ENCODE data around the gene TTLL12.

The TTLL12 gene

GRCh38 chr22:43225609-43226008 is 38.7 kb upstream of the TTLL12 start:
- H3K79me2 ChIP-seq (ENCODE audit: insufficient read depth, low read length) = no peaks in the 10 kb centered on the region
- TF ChIP-seq, protein P1, sequence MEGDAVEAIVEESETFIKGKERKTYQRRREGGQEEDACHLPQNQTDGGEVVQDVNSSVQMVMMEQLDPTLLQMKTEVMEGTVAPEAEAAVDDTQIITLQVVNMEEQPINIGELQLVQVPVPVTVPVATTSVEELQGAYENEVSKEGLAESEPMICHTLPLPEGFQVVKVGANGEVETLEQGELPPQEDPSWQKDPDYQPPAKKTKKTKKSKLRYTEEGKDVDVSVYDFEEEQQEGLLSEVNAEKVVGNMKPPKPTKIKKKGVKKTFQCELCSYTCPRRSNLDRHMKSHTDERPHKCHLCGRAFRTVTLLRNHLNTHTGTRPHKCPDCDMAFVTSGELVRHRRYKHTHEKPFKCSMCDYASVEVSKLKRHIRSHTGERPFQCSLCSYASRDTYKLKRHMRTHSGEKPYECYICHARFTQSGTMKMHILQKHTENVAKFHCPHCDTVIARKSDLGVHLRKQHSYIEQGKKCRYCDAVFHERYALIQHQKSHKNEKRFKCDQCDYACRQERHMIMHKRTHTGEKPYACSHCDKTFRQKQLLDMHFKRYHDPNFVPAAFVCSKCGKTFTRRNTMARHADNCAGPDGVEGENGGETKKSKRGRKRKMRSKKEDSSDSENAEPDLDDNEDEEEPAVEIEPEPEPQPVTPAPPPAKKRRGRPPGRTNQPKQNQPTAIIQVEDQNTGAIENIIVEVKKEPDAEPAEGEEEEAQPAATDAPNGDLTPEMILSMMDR (IDR thresholded peaks at IDR 0.05; ENCODE audit: low read length) = no peak
- no peak for TF ChIP-seq EZH2 (IDR thresholded peaks at IDR 0.05; ENCODE audit: borderline replicate concordance, low read length)
- no peaks in the 10 kb centered on the region for H4K20me1 ChIP-seq (ENCODE audit: insufficient read depth, low read length)
- no peaks in the 10 kb centered on the region for H3F3A ChIP-seq (ENCODE audit: insufficient read depth, low read length)
- H3K9ac ChIP-seq (ENCODE audit: low read length) = no peak overlapping the region
- H3K4me1 ChIP-seq (ENCODE audit: insufficient read depth, low read length, severe bottlenecking) = no peaks in the 10 kb centered on the region
- H3K27ac ChIP-seq (ENCODE audit: low read depth, low read length, poor library complexity, severe bottlenecking) = no peak overlapping the region
- no peaks in the 10 kb centered on the region for H3K9me3 ChIP-seq (ENCODE audit: low read length)
- no peak overlapping the region for H2AFZ ChIP-seq (ENCODE audit: low read length)
- no peaks in the 10 kb centered on the region for H3K9me2 ChIP-seq (ENCODE audit: low read depth, low read length)
- H3K36me3 ChIP-seq (ENCODE audit: insufficient read depth, low read length) = no peaks in the 10 kb centered on the region
- H3K4me2 ChIP-seq (ENCODE audit: low read length) = no peak overlapping the region
- H3K27me3 ChIP-seq (ENCODE audit: insufficient read depth, low read length) = peaks cover 9% of the 10 kb centered on the region; the same call in 1 of the 2 replicates
- no peak overlapping the region for H3K4me3 ChIP-seq (ENCODE audit: low read depth, low read length, poor library complexity, severe bottlenecking)

- Histone ChIP-seq H3K79me2 (ENCODE audit: insufficient read depth, low read length) (no peaks in the 10 kb centered on the region), H3K27me3 (ENCODE audit: insufficient read depth, low read length) (peaks cover 4% of the 10 kb centered on the region; the same call in 1 of the 2 replicates), H3K4me2 (ENCODE audit: low read length) (no peak overlapping the region), H2AFZ (ENCODE audit: low read length) (no peak overlapping the region), H3K4me3 (ENCODE audit: low read depth, low read length, poor library complexity, severe bottlenecking) (no peak overlapping the region), H3K9me3 (ENCODE audit: low read length) (no peaks in the 10 kb centered on the region), H3K36me3 (ENCODE audit: insufficient read depth, low read length) (no peaks in the 10 kb centered on the region), H3K9ac (ENCODE audit: low read length) (no peak overlapping the region), H3K27ac (ENCODE audit: low read depth, low read length, poor library complexity, severe bottlenecking) (no peak overlapping the region), H3F3A (ENCODE audit: insufficient read depth, low read length) (no peaks in the 10 kb centered on the region), H3K9me2 (ENCODE audit: low read depth, low read length) (no peaks in the 10 kb centered on the region), H3K4me1 (ENCODE audit: insufficient read depth, low read length, severe bottlenecking) (no peaks in the 10 kb centered on the region), H4K20me1 (ENCODE audit: insufficient read depth, low read length) (no peaks in the 10 kb centered on the region)
- TF ChIP-seq, protein P1 (IDR thresholded peaks at IDR 0.05; ENCODE audit: low read length) = no peak
- TF ChIP-seq EZH2 (IDR thresholded peaks at IDR 0.05; ENCODE audit: borderline replicate concordance, low read length) = no peak
Measured at GRCh38 chr22:43222987-43223386, 36.1 kb upstream of the TTLL12 start.

DNA sequence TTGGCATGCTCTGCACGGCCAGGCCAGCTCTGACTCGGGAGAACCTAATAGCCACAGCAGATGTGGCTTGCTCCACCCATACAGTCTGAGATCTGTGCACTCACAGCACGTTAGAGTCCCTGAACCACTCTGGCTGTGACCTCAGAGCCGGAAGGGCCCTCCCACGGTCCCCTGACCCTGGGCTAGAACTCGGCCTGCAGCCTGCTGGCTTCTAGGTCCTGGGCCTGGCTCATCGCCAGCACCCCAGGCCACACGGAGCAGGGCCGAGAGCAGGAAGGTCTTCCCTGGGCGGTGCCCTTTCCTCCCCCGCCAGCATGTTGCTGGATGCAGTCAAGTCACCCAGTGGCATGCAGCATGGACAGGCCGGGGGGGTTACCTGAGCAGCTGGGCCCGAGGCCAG is 35.3 kb upstream of the TTLL12 start:
- Histone ChIP-seq H3K36me3 (ENCODE audit: insufficient read depth, low read length) (no peaks in the 10 kb centered on the region), H3K9me2 (ENCODE audit: low read depth, low read length) (no peaks in the 10 kb centered on the region), H3K9me3 (ENCODE audit: low read length) (no peaks in the 10 kb centered on the region), H2AFZ (ENCODE audit: low read length) (no peak overlapping the region), H4K20me1 (ENCODE audit: insufficient read depth, low read length) (no peaks in the 10 kb centered on the region), H3F3A (ENCODE audit: insufficient read depth, low read length) (no peaks in the 10 kb centered on the region), H3K4me2 (ENCODE audit: low read length) (no peak overlapping the region), H3K79me2 (ENCODE audit: insufficient read depth, low read length) (no peaks in the 10 kb centered on the region), H3K27ac (ENCODE audit: low read depth, low read length, poor library complexity, severe bottlenecking) (no peak overlapping the region), H3K4me3 (ENCODE audit: low read depth, low read length, poor library complexity, severe bottlenecking) (no peak overlapping the region), H3K27me3 (ENCODE audit: insufficient read depth, low read length) (no peaks in the 10 kb centered on the region; the same call in 1 of the 2 replicates), H3K9ac (ENCODE audit: low read length) (no peak overlapping the region), H3K4me1 (ENCODE audit: insufficient read depth, low read length, severe bottlenecking) (no peaks in the 10 kb centered on the region)
- TF ChIP-seq, protein P1 (IDR thresholded peaks at IDR 0.05; ENCODE audit: low read length) = no peak
- TF ChIP-seq EZH2 (IDR thresholded peaks at IDR 0.05; ENCODE audit: borderline replicate concordance, low read length) = no peak

Data from OCI-LY1 (cell line).